ENCODE data around the gene CAV1. TPM values are rescaled to one million over a fixed set of nuclear protein-coding genes. Genes with fewer than 3 reads are reported as not detected.

CAV1 gene
- total and polyA plus RNA-seq, 2 experiments from 2014 or later, result 16.0 to 21.1 TPM

DNA sequence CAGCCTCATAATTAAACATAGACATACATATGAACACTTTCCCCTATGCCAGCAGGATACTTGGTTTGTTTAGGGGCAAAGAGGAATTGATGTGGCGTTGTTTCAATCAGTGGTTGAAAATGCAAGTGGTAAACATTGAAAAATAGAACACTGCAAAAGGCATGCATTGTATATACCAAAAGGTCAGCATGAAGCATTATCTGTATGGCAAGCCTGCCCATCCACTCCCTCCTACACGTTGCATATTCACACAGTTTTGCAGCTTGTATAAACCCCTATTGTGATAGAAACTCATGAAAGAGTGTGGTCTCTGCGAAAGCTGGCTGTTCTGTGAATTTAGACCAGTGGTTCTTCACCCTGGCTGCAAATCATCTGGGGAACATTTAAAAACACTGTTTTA lies 17.1 kb downstream of the CAV1 start:
- no peaks in the 10 kb centered on the region for H3K4me1 Mint-ChIP-seq
- no peaks in the 10 kb centered on the region for H3K9me2 ChIP-seq (ENCODE audit: insufficient read depth)
- H3K27ac Mint-ChIP-seq, result no peak overlapping the region
- no peak overlapping the region for H3K27ac ChIP-seq (ENCODE audit: low read depth)
- H4K20me1 ChIP-seq (replicated peaks; ENCODE audit: insufficient read depth), result no peaks in the 10 kb centered on the region
- no peaks in the 10 kb centered on the region for H3K4me1 ChIP-seq (ENCODE audit: insufficient read depth)
- no peak for ATAC-seq
- no peak overlapping the region for H2AFZ ChIP-seq
- no peak overlapping the region for H3K4me3 ChIP-seq
- H3K27me3 Mint-ChIP-seq (ENCODE audit: insufficient read depth, low read depth, poor library complexity), result no peaks in the 10 kb centered on the region
- H3K36me3 ChIP-seq (ENCODE audit: insufficient read depth), result no peaks in the 10 kb centered on the region
- H3K9me3 Mint-ChIP-seq, result no peaks in the 10 kb centered on the region; the same call in 2 of the 3 replicates
- no peaks in the 10 kb centered on the region for H3K27me3 ChIP-seq (ENCODE audit: insufficient read depth)
- H3K36me3 Mint-ChIP-seq (ENCODE audit: low read depth), result no peaks in the 10 kb centered on the region
- TF ChIP-seq, protein P1, sequence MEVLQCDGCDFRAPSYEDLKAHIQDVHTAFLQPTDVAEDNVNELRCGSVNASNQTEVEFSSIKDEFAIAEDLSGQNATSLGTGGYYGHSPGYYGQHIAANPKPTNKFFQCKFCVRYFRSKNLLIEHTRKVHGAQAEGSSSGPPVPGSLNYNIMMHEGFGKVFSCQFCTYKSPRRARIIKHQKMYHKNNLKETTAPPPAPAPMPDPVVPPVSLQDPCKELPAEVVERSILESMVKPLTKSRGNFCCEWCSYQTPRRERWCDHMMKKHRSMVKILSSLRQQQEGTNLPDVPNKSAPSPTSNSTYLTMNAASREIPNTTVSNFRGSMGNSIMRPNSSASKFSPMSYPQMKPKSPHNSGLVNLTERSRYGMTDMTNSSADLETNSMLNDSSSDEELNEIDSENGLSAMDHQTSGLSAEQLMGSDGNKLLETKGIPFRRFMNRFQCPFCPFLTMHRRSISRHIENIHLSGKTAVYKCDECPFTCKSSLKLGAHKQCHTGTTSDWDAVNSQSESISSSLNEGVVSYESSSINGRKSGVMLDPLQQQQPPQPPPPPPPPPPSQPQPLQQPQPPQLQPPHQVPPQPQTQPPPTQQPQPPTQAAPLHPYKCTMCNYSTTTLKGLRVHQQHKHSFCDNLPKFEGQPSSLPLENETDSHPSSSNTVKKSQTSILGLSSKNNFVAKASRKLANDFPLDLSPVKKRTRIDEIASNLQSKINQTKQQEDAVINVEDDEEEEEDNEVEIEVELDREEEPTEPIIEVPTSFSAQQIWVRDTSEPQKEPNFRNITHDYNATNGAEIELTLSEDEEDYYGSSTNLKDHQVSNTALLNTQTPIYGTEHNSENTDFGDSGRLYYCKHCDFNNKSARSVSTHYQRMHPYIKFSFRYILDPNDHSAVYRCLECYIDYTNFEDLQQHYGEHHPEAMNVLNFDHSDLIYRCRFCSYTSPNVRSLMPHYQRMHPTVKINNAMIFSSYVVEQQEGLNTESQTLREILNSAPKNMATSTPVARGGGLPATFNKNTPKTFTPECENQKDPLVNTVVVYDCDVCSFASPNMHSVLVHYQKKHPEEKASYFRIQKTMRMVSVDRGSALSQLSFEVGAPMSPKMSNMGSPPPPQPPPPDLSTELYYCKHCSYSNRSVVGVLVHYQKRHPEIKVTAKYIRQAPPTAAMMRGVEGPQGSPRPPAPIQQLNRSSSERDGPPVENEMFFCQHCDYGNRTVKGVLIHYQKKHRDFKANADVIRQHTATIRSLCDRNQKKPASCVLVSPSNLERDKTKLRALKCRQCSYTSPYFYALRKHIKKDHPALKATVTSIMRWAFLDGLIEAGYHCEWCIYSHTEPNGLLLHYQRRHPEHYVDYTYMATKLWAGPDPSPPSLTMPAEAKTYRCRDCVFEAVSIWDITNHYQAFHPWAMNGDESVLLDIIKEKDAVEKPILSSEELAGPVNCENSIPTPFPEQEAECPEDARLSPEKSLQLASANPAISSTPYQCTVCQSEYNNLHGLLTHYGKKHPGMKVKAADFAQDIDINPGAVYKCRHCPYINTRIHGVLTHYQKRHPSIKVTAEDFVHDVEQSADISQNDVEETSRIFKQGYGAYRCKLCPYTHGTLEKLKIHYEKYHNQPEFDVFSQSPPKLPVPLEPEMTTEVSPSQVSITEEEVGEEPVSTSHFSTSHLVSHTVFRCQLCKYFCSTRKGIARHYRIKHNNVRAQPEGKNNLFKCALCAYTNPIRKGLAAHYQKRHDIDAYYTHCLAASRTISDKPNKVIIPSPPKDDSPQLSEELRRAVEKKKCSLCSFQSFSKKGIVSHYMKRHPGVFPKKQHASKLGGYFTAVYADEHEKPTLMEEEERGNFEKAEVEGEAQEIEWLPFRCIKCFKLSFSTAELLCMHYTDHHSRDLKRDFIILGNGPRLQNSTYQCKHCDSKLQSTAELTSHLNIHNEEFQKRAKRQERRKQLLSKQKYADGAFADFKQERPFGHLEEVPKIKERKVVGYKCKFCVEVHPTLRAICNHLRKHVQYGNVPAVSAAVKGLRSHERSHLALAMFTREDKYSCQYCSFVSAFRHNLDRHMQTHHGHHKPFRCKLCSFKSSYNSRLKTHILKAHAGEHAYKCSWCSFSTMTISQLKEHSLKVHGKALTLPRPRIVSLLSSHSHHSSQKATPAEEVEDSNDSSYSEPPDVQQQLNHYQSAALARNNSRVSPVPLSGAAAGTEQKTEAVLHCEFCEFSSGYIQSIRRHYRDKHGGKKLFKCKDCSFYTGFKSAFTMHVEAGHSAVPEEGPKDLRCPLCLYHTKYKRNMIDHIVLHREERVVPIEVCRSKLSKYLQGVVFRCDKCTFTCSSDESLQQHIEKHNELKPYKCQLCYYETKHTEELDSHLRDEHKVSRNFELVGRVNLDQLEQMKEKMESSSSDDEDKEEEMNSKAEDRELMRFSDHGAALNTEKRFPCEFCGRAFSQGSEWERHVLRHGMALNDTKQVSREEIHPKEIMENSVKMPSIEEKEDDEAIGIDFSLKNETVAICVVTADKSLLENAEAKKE (CRISPR knock-in tag; IDR thresholded peaks at IDR 0.05), result no peak
- TF ChIP-seq ZNF331 (CRISPR knock-in tag; IDR thresholded peaks at IDR 0.05; ENCODE audit: low read depth) (no peak), STAT1 (IDR thresholded peaks at IDR 0.05; ENCODE audit: unreplicated experiment) (no peak), EZH2 (IDR thresholded peaks at IDR 0.05; ENCODE audit: low read depth, unreplicated experiment) (no peak), ZNF114 (CRISPR knock-in tag; IDR thresholded peaks at IDR 0.05) (no peak), CREB1 (CRISPR knock-in tag; IDR thresholded peaks at IDR 0.05; ENCODE audit: low read depth) (no peak), NANOG (IDR thresholded peaks at IDR 0.05; ENCODE audit: borderline replicate concordance) (no peak), EZH2phosphoT487 (IDR thresholded peaks at IDR 0.05; ENCODE audit: unreplicated experiment) (no peak), POLR2AphosphoS5 (IDR thresholded peaks at IDR 0.05; ENCODE audit: low read depth) (no peak)
- TF ChIP-seq, protein P2, sequence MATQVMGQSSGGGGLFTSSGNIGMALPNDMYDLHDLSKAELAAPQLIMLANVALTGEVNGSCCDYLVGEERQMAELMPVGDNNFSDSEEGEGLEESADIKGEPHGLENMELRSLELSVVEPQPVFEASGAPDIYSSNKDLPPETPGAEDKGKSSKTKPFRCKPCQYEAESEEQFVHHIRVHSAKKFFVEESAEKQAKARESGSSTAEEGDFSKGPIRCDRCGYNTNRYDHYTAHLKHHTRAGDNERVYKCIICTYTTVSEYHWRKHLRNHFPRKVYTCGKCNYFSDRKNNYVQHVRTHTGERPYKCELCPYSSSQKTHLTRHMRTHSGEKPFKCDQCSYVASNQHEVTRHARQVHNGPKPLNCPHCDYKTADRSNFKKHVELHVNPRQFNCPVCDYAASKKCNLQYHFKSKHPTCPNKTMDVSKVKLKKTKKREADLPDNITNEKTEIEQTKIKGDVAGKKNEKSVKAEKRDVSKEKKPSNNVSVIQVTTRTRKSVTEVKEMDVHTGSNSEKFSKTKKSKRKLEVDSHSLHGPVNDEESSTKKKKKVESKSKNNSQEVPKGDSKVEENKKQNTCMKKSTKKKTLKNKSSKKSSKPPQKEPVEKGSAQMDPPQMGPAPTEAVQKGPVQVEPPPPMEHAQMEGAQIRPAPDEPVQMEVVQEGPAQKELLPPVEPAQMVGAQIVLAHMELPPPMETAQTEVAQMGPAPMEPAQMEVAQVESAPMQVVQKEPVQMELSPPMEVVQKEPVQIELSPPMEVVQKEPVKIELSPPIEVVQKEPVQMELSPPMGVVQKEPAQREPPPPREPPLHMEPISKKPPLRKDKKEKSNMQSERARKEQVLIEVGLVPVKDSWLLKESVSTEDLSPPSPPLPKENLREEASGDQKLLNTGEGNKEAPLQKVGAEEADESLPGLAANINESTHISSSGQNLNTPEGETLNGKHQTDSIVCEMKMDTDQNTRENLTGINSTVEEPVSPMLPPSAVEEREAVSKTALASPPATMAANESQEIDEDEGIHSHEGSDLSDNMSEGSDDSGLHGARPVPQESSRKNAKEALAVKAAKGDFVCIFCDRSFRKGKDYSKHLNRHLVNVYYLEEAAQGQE (IDR thresholded peaks at IDR 0.05; ENCODE audit: unreplicated experiment), result no peak
- TF ChIP-seq, protein P3, sequence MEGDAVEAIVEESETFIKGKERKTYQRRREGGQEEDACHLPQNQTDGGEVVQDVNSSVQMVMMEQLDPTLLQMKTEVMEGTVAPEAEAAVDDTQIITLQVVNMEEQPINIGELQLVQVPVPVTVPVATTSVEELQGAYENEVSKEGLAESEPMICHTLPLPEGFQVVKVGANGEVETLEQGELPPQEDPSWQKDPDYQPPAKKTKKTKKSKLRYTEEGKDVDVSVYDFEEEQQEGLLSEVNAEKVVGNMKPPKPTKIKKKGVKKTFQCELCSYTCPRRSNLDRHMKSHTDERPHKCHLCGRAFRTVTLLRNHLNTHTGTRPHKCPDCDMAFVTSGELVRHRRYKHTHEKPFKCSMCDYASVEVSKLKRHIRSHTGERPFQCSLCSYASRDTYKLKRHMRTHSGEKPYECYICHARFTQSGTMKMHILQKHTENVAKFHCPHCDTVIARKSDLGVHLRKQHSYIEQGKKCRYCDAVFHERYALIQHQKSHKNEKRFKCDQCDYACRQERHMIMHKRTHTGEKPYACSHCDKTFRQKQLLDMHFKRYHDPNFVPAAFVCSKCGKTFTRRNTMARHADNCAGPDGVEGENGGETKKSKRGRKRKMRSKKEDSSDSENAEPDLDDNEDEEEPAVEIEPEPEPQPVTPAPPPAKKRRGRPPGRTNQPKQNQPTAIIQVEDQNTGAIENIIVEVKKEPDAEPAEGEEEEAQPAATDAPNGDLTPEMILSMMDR (conservative IDR thresholded peaks at IDR 0.05; ENCODE audit: low read depth in 2 of 2), result no peak
- H3K79me2 ChIP-seq (replicated peaks; ENCODE audit: insufficient read depth), result no peaks in the 10 kb centered on the region
- no peak for DNase-seq (ENCODE audit: low spot score)
- H3K4me2 ChIP-seq, result no peak overlapping the region
- no peak overlapping the region for H3K4me3 Mint-ChIP-seq
- H3F3A ChIP-seq (replicated peaks; ENCODE audit: low read depth), result no peaks in the 10 kb centered on the region
